ENCODE results near the gene DNAJC22. TPM values are rescaled to one million over a fixed set of nuclear protein-coding genes. Genes with fewer than 3 reads are reported as not detected.

Gene DNAJC22
- total and polyA plus RNA-seq, 2 donors from 2014 or later: 15.1 to 16.2 TPM

GRCh38 chr12:49366652-49367380 is 20.1 kb downstream of the DNAJC22 start:
- H3K9me3 ChIP-seq (ENCODE audit: control insufficient read depth in 2 of 3, insufficient read depth in 1 of 3, low read length in 3 of 3): no peaks in the 10 kb centered on the region
- TF ChIP-seq CTCF (IDR thresholded peaks at IDR 0.05; ENCODE audit: borderline replicate concordance, extremely low read depth, insufficient read depth): peak; percentile 13
- DNase-seq: peak; percentile 93 to 99 (median 98)
- H3K27me3 ChIP-seq (ENCODE audit: control insufficient read depth, insufficient read depth, low read length): no peaks in the 10 kb centered on the region
- intact Hi-C loops (cut with DNase I): no loop called here
- H3K9ac ChIP-seq (ENCODE audit: low read length in 3 of 3): peak overlapping the region; percentile 20 to 83 (median 48)
- H3K36me3 ChIP-seq (ENCODE audit: control insufficient read depth in 2 of 3, insufficient read depth in 3 of 3, low read length in 3 of 3): no peaks in the 10 kb centered on the region
- FAIRE-seq: no peak
- peak overlapping the region; percentile 66 to 89 (median 67) for H3K4me3 ChIP-seq (ENCODE audit: low read length in 3 of 3)
- peaks cover 0 to 2% (median 0%) of the 10 kb centered on the region in 3 donors for H3K4me1 ChIP-seq (ENCODE audit: control insufficient read depth in 2 of 3, insufficient read depth in 2 of 3, low read depth in 1 of 3, low read length in 3 of 3)
- H3K27ac ChIP-seq (ENCODE audit: low read depth in 2 of 2, low read length in 2 of 2): peak overlapping the region; percentile 85 to 89

DNA sequence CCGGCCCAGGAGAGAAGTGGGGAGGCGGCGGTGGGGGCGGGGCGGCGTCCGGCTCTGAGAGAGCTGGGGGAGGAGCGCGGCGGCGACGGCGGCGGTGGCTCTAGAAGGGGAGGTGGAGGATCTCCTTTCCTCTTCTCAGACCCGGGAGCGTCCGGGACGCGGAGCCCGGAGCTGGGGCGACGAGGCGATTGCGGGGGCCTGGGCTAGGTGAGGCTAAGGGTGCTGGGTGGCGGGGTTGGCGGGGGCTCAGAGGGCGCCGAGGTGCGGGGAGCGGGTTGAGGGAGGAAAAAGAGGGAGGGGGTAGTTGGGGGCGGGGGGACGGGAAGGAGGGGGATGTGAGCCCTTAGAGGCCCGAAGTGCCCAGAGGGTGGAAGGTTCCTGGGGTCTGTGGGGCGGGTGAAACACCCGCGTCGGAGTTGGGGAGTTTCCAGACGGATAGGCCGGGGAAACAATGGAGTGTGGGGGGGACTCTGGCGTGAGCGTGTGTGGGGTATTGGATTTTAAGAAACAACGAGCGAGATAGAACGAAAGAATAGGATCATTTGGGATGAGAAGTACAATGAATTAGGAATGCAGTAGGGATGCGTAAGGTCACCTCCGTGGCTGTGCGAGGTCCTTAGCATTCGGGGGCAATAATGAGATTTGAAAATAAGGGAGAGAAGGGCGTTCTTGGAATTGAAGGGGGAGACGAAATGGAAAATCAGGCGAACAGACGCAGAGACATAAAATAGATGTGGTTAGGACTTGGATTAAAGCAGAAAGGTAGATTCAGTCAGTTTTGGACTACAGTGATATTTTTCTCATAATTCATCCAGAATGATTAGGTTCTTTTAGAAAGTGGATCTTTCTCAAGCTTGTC is 20.9 kb downstream of the DNAJC22 start, which contains the start of gene SPATS2:
Gene SPATS2, plus strand, starts transcription at position 82 of the 859 bp plus-strand sequence. CDS start 93,551 bp downstream, outside the sequence.
- Histone ChIP-seq H3K36me3 (ENCODE audit: control insufficient read depth in 2 of 3, insufficient read depth in 3 of 3, low read length in 3 of 3) (no peaks in the 10 kb centered on the region), H3K9ac (ENCODE audit: low read length in 3 of 3) (peak within 1 kb of the TSS; percentile 80 to 95 (median 83)), H3K4me1 (ENCODE audit: control insufficient read depth in 2 of 3, insufficient read depth in 2 of 3, low read depth in 1 of 3, low read length in 3 of 3) (peaks cover 0 to 2% (median 0%) of the 10 kb centered on the region in 3 donors), H3K9me3 (ENCODE audit: control insufficient read depth in 2 of 3, insufficient read depth in 1 of 3, low read length in 3 of 3) (no peaks in the 10 kb centered on the region), H3K27ac (ENCODE audit: low read depth in 2 of 2, low read length in 2 of 2) (peak within 1 kb of the TSS; percentile 85 to 89), H3K4me3 (ENCODE audit: low read length in 3 of 3) (peak within 1 kb of the TSS; percentile 87 to 97 (median 89)), H3K27me3 (ENCODE audit: control insufficient read depth, insufficient read depth, low read length) (no peaks in the 10 kb centered on the region)
- peak in 4 of 5 donors; percentile 65 to 99 (median 86) for DNase-seq
- no peak for TF ChIP-seq CTCF (IDR thresholded peaks at IDR 0.05; ENCODE audit: borderline replicate concordance, extremely low read depth, insufficient read depth)
- no peak for FAIRE-seq
- intact Hi-C loops (cut with DNase I): no loop called here

DNA sequence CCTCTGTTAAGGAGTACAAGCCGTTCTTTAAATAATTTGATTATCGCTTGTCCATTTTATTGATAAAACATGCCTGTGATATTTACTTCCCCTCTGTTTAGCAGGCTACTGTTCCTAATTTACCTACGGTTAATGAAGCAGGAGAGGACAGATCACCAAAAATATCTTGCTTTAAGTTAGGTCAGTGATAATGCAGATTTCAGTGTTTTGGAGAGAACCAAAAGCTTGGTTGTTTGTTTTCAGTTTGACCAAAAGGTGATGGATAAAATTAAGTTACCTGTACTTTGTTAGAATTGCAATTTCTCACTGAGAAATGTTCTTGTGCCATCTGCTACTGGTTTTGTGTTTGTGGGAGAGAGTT is 21.5 kb downstream of the DNAJC22 start:
- peak overlapping the region in 1 of 2 donors; percentile 78 for H3K27ac ChIP-seq (ENCODE audit: low read depth in 2 of 2, low read length in 2 of 2)
- H3K4me1 ChIP-seq (ENCODE audit: control insufficient read depth in 2 of 3, insufficient read depth in 2 of 3, low read depth in 1 of 3, low read length in 3 of 3): peaks cover 0 to 2% (median 0%) of the 10 kb centered on the region in 3 donors
- DNase-seq (no peak), FAIRE-seq (no peak)
- H3K4me3 ChIP-seq (ENCODE audit: low read length in 3 of 3): peak overlapping the region; percentile 87 to 97 (median 89)
- no peaks in the 10 kb centered on the region for H3K27me3 ChIP-seq (ENCODE audit: control insufficient read depth, insufficient read depth, low read length)
- H3K9me3 ChIP-seq (ENCODE audit: control insufficient read depth in 2 of 3, insufficient read depth in 1 of 3, low read length in 3 of 3): no peaks in the 10 kb centered on the region
- H3K36me3 ChIP-seq (ENCODE audit: control insufficient read depth in 2 of 3, insufficient read depth in 3 of 3, low read length in 3 of 3): no peaks in the 10 kb centered on the region
- no peak for TF ChIP-seq CTCF (IDR thresholded peaks at IDR 0.05; ENCODE audit: borderline replicate concordance, extremely low read depth, insufficient read depth)
- H3K9ac ChIP-seq (ENCODE audit: low read length in 3 of 3): peak overlapping the region; percentile 75 to 95 (median 80)
- intact Hi-C loops (cut with DNase I): no loop called here
